AG08396 (cell line): ENCODE data around the gene MFAP4.
"Not testable (repeated sequence)": the region's sequence is repeated elsewhere in the genome, so short reads cannot be mapped to it uniquely, and the experiment has no call there.

ENCODE experiments used
- DNase-seq: peaks from one replicate; pipeline ENCODE4 v3.0.0; 2012; ENCODE audit warnings: low spot score, mixed read lengths

The MFAP4 gene

DNA sequence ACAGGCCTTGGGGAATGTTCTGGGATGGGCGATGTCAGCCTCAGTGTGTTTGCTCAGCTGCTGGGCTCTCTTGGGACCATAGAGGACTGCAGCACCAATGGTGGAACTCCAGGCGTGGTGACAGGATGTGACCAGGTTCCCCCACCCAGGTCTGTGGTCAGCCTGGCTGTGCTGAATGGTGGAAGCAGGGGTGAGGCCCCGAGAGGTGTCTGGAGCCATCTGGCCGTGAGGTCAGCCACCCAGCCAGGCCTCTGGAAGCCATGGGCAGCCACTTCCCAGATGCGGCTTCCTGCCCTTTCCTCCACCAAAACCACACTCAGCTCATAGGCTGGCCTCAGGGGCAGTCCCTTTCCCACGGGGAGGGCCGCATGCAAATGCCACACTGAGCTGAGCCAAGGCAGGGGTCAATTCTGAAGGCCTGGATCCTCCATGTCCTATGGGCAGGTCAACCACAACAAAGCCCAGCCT lies 16.5 kb downstream of the MFAP4 start:
- no peak for DNase-seq

DNA sequence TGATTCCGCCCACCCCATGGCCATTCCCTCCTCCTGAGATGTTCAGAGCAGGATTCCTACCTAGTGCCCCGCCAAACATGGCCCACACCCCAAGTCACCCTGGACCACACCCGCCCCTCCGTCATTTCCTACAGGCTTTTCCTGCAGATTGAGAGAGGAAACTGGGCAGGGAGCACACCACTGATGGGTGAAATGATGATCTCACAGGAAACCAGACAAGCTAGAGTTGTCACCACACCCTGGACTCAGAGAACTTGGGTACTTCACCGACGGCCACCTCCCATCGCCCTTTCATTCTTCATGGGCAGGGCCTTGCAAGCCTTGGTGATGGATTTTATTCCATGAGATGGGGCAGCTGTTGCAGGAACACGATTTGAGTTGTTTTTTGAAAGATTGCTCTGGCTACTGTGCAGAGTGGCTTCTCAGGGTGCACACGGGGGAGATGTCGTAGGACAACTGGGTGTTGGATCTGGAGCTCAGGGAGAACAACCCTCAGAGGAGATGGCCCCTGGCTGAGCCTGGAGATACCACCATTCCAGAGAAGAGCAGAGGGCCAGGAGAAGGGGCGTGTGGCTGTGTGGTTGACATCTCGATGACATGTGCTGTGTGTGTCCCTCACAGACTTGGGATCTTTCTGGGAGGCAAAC lies 17.0 kb downstream of the MFAP4 start:
- no peak for DNase-seq

DNA sequence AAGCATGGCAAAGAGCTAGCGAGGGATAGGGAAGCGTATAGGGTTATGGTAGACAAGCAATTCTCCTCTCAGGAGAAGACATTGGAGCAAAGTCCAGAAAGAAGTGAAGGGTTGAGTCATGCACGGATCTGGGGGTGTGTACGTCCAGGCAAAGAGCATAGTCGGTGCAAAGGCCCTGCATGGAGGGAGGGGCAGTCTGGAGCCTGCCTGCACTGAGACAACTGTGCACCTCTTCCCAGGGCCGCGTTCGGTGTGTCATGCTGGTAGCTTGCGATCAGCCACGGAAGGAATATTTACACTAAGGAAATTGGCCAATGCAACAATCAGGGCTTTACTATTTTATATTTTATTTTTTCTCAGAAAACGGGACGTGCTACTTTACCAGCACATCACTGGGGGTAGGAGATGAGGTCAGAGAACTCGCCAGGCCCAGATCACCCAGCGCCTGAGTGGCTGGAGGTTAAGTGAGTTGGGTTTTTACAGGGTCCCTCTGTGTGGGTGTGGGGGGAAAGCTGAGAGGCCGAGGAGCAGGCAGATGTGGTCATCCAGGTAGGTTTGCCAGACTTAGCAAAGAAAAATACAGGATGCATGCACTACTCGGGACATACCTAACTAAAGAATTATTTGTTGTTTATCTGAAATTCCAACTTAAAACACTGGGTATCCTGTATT lies 17.7 kb downstream of the MFAP4 start:
- no peak for DNase-seq

- no peak for DNase-seq
These were observed 18.8 kb downstream of the MFAP4 start for GRCh38 chr17:19368229-19368628.

DNA sequence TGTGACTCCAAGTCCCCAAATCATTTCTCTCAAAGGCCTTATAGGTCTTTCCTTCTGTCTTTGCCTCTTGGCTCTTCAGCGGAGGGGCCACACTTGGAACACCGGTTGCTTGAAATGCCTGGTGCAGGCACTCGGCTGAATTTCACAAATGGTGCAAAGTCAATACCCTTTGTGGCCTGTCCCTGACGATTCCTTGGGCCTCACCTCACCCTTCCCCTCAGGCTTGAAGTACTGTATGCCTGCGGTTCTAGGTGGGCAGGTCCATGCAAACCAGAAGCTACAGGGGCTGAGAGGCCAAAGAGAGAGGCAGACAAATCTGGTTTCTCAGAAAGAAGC lies 20.4 kb downstream of the MFAP4 start:
- DNase-seq = no peak

DNA sequence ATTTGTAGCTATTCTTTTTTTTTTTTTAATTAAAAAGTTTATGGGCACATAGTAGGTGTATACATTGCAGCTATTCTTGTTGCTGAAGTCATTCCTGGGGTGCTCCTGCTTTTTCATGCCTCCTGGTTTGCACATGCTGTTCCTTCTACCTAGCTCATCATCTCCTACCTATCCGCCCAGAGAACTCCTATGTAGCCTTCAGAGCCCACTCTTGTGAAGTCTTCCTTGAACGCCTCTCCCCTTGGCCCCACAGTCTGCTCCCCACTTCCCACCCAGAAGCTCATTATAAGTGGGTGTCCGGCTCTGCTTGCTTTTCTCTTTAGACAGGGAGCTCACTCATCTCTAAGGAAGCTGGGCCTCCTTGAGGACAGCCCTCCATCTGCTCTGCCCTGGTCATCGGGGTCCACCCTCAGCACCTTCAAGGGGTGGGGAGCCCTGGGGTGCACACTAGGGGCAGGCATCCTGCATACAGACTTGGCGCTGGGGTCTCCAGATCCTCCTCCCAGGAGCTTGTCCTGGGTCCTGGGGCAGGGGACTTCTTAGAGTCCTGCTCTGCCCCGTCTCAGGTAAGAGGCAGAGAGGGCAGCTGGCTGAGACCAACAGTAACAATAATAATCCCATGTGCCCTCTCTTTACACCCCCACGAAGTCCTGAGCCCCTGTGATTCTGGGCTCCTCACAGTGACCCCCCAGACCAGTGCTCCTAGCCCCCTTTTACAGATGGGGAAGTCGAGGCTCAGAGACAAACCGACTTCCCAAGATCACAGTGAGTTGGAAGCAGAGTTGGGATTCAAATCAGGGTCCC lies 21.0 kb downstream of the MFAP4 start:
- no peak for DNase-seq

GRCh38 chr17:19365499-19365817 lies 21.5 kb downstream of the MFAP4 start:
- DNase-seq = no peak

GRCh38 chr17:19364699-19365498 lies 22.1 kb downstream of the MFAP4 start:
- no peak for DNase-seq

DNA sequence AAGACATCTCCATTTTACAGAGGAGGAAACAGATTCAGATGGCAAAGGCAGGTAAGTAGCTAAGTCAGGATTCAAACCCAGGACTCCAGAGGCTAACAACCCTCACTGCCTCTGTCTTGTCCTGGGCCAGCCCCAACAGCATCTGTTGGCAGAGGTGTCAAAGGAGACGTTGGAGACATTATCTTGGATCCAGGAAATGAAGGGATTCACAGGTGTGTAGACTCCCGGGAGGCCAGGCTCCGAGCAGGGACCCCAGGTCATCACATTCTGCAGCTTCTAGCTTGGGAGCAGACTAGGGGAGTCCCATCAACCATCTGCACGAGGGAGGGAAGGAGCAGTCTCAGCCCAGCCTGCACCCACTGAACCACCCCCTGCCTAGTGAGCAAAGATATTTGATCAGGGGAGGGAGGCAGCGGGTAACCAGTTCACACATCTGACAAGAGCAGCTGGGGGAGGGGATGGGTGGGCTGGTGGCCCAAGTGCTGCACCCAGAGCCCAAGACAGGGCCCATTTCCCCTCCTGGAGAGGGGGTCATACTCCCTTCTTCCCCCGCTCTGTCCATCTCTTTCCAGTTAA lies 23.4 kb downstream of the MFAP4 start:
- DNase-seq = no peak

- DNase-seq = no peak
These were observed 23.9 kb downstream of the MFAP4 start for GRCh38 chr17:19363114-19363438.

- DNase-seq = peak; percentile 99
These were observed 24.5 kb downstream of the MFAP4 start, which contains the start of gene B9D1 for GRCh38 chr17:19362277-19363113. Gene B9D1 (minus strand): TSS chr17:19362723. CDS start chr17:19362569, 154 bp downstream.

- DNase-seq = no peak
These were observed 25.1 kb downstream of the MFAP4 start for GRCh38 chr17:19361944-19362276.

- DNase-seq = no peak
These were observed 25.7 kb downstream of the MFAP4 start for GRCh38 chr17:19361326-19361725.

GRCh38 chr17:19360772-19361171 lies 26.2 kb downstream of the MFAP4 start:
- DNase-seq = no peak

- DNase-seq = no peak
These were observed 27.1 kb downstream of the MFAP4 start for GRCh38 chr17:19359856-19360255.

DNA sequence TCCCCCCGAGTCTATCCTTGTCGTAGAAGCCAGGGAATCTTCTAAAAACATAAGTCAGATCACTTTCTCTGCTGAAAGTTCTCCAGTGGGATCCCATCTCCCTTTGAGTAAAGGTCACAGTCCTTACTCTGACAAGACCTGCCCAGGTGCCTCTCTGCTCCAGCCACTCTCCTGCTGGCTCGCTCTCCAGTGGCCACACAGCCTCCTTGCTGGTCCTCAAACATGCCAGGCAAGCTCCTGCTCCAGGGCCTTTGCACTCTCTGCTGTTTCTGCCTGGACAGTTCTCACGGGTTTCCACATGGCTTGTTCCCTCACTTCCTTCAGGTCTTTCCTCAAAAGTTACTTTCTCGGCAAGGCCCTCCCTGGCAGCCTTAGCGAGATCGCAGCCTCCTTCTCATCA lies 27.8 kb downstream of the MFAP4 start:
- no peak for DNase-seq

- no peak for DNase-seq
These were observed 29.2 kb downstream of the MFAP4 start for GRCh38 chr17:19357761-19358160.

DNA sequence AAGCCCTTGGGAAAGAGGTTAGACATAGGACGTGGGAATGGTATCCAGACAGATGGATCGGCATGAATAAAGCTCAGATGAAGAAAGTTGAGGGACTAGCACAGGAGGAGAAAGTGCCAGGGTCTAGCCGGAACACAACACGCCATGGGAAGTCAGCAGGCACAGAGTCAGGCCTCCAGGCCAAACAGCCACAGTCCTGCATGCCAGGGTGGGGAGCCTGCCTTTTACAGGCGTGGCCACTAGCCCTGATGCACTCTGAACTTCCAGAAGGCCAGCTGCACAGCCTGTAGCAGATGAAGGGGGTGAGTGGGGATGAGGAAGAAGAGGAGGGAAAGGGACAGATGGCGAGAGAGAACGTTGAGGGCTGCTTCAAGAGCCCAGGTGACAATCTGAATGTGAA lies 29.6 kb downstream of the MFAP4 start:
- no peak for DNase-seq

GRCh38 chr17:19354748-19355147 lies 32.2 kb downstream of the MFAP4 start:
- DNase-seq = no peak

DNA sequence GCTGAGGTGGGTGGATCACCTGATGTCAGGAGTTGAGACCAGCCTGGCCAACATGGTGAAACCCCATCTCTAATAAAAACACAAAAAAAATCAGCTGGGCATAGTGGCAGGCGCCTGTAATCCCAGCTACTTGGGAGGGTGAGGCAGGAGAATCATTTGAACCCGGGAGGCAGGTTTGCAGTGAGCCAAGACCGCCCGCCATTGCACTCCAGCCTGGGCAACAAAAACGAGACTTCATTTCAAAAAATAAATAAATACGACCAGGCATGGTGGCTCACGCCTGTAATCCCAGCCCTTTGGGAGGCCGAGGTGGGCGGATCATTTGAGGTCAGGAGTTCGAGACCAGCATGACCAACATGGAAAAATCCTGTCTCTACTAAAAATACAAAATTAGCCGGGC lies 33.6 kb downstream of the MFAP4 start:
- not testable (repeated sequence) for DNase-seq

DNA sequence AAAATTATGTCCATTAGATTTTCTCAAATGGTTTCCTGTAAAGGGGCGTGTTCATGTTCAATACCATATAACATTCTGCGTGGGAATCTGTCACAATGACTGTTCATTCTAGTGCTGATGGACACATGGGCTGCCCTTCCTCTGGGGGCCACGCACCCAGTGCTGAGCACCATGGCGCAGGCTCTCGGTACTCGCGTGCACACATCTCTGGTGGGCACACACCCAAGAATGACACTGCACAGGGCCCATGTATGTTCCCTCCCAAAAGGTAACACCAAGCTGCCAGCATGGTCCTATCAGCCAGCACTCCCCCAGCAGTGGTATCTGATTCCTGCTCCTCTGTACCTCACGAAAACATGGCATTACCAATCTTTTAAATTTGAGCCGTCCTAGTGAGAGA lies 38.2 kb downstream of the MFAP4 start:
- no peak for DNase-seq
